ENCODE data around the gene KLB. TPM values are rescaled to one million over a fixed set of nuclear protein-coding genes. Genes with fewer than 3 reads are reported as not detected.
"Not testable (repeated sequence)": the region's sequence is repeated elsewhere in the genome, so short reads cannot be mapped to it uniquely, and the experiment has no call there.

The KLB gene
- total RNA-seq, result 0.87 TPM
- long read RNA-seq, full-length matches to known transcripts, result 1 of 2 reads
- long read RNA-seq, partial matches to known transcripts, result 1 of 2 reads
- long read RNA-seq, other reads (novel, unspliced or antisense), result 0 of 2 reads

GRCh38 chr4:39406763-39407583 lies at the start of gene KLB:
Gene KLB, plus strand, starts transcription at chr4:39406930. Its CDS starts 20 bp downstream, at chr4:39406950.
- H3K27ac ChIP-seq, result no peak within 1 kb of the TSS
- no peaks in the 10 kb centered on the region for H3K36me3 ChIP-seq
- TF ChIP-seq, protein P1, sequence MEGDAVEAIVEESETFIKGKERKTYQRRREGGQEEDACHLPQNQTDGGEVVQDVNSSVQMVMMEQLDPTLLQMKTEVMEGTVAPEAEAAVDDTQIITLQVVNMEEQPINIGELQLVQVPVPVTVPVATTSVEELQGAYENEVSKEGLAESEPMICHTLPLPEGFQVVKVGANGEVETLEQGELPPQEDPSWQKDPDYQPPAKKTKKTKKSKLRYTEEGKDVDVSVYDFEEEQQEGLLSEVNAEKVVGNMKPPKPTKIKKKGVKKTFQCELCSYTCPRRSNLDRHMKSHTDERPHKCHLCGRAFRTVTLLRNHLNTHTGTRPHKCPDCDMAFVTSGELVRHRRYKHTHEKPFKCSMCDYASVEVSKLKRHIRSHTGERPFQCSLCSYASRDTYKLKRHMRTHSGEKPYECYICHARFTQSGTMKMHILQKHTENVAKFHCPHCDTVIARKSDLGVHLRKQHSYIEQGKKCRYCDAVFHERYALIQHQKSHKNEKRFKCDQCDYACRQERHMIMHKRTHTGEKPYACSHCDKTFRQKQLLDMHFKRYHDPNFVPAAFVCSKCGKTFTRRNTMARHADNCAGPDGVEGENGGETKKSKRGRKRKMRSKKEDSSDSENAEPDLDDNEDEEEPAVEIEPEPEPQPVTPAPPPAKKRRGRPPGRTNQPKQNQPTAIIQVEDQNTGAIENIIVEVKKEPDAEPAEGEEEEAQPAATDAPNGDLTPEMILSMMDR (IDR thresholded peaks at IDR 0.05), result no peak
- intact Hi-C loops (cut with DNase I), result no loop called here
- H3K9me3 ChIP-seq, result no peaks in the 10 kb centered on the region
- H3K27me3 ChIP-seq, result no peaks in the 10 kb centered on the region
- ATAC-seq (no peak), DNase-seq (no peak)
- H3K4me3 ChIP-seq, result peak within 1 kb of the TSS; percentile 1
- H3K4me1 ChIP-seq, result no peaks in the 10 kb centered on the region

DNA sequence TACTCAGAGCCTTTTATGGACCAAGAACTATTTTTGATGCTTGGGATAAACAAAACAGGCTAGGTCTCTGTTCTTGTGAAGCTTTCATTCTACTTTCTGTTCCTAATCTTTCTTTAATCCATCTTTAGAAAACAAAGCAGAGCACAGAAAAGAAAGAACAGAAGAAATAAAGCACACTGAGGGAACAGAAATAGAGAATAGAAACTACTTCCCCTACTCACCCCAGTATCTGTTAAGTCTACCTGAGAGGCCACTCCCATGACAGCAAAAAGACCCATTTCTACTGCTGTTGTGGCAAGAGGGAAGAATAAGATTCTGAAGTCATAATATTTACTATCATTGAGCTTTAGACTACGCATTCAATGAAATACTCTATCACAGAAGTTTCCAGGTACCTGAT lies 49.7 kb upstream of the KLB start:
- H3K27ac ChIP-seq, result no peak overlapping the region
- DNase-seq (no peak), ATAC-seq (no peak)
- no peaks in the 10 kb centered on the region for H3K9me3 ChIP-seq
- H3K4me3 ChIP-seq, result no peak overlapping the region
- peaks cover 24% of the 10 kb centered on the region for H3K4me1 ChIP-seq
- no peaks in the 10 kb centered on the region for H3K27me3 ChIP-seq
- TF ChIP-seq, protein P1 (IDR thresholded peaks at IDR 0.05), result no peak
- intact Hi-C loops (cut with DNase I), result no loop called here
- H3K36me3 ChIP-seq, result no peaks in the 10 kb centered on the region

GRCh38 chr4:39360611-39361010 lies 46.1 kb upstream of the KLB start:
- H3K36me3 ChIP-seq; H3K27ac ChIP-seq; H3K27me3 ChIP-seq; H3K4me3 ChIP-seq; DNase-seq; intact Hi-C loops (cut with DNase I); ATAC-seq; H3K9me3 ChIP-seq: not testable (repeated sequence)
- H3K4me1 ChIP-seq, result peaks cover 23% of the 10 kb centered on the region

- H3K4me3 ChIP-seq, result no peak overlapping the region
- DNase-seq, result no peak
- H3K36me3 ChIP-seq, result no peaks in the 10 kb centered on the region
- ATAC-seq, result no peak
- H3K27me3 ChIP-seq, result no peaks in the 10 kb centered on the region
- H3K9me3 ChIP-seq, result no peaks in the 10 kb centered on the region
- no peak overlapping the region for H3K27ac ChIP-seq
- intact Hi-C loops (cut with DNase I), result no loop called here
- peaks cover 26% of the 10 kb centered on the region for H3K4me1 ChIP-seq
- TF ChIP-seq, protein P1 (IDR thresholded peaks at IDR 0.05), result no peak
Observed at GRCh38 chr4:39362827-39363226, 43.9 kb upstream of the KLB start.

GRCh38 chr4:39363773-39364393 lies 42.8 kb upstream of the KLB start:
- Histone ChIP-seq H3K4me1 (peaks cover 26% of the 10 kb centered on the region), H3K9me3 (no peaks in the 10 kb centered on the region), H3K27me3 (no peaks in the 10 kb centered on the region), H3K36me3 (no peaks in the 10 kb centered on the region), H3K4me3 (no peak overlapping the region), H3K27ac (no peak overlapping the region)
- no peak for ATAC-seq
- TF ChIP-seq, protein P1 (IDR thresholded peaks at IDR 0.05), result no peak
- no peak for DNase-seq
- intact Hi-C loops (cut with DNase I), result no loop called here

GRCh38 chr4:39365360-39365759 lies 41.4 kb upstream of the KLB start:
- intact Hi-C loops (cut with DNase I), result no loop called here
- Histone ChIP-seq H3K27ac (peak overlapping the region; percentile 89), H3K4me1 (peaks cover 26% of the 10 kb centered on the region), H3K27me3 (no peaks in the 10 kb centered on the region), H3K36me3 (no peaks in the 10 kb centered on the region), H3K4me3 (peak overlapping the region; percentile 99), H3K9me3 (no peaks in the 10 kb centered on the region)
- TF ChIP-seq, protein P1 (IDR thresholded peaks at IDR 0.05), result no peak
- no peak for DNase-seq
- no peak for ATAC-seq

All from upper lobe of right lung (tissue), 1 donor.